Gastrocnemius medialis (tissue), 4 donors: ENCODE results near the gene ARL15.

ENCODE experiments used
- POLR2A ChIP-seq, 2 donors: fragments of 450-650 bp; IDR thresholded peaks; one replicate each; pipeline ENCODE4 v1.6.1; 2017; ENCODE audit warnings: antibody characterized with exemption in 2 of 2, mild to moderate bottlenecking in 2 of 2, moderate library complexity in 2 of 2
- TF ChIP-seq, protein P1 (sequence below), 5 experiments: fragments of 450-650 bp in 3 of 5; fragments of 200-600 bp in 2 of 5; sonication (generic) in 2 of 5; IDR thresholded peaks in 4 of 5; conservative IDR thresholded peaks in 1 of 5; 1 replicate in 4 of 5; 2 replicates in 1 of 5; pipeline ENCODE4 v1.5.1; 2016 to 2019; ENCODE audit warnings: antibody characterized with exemption in 5 of 5, mild to moderate bottlenecking in 3 of 5, moderate library complexity in 3 of 5

DNA sequence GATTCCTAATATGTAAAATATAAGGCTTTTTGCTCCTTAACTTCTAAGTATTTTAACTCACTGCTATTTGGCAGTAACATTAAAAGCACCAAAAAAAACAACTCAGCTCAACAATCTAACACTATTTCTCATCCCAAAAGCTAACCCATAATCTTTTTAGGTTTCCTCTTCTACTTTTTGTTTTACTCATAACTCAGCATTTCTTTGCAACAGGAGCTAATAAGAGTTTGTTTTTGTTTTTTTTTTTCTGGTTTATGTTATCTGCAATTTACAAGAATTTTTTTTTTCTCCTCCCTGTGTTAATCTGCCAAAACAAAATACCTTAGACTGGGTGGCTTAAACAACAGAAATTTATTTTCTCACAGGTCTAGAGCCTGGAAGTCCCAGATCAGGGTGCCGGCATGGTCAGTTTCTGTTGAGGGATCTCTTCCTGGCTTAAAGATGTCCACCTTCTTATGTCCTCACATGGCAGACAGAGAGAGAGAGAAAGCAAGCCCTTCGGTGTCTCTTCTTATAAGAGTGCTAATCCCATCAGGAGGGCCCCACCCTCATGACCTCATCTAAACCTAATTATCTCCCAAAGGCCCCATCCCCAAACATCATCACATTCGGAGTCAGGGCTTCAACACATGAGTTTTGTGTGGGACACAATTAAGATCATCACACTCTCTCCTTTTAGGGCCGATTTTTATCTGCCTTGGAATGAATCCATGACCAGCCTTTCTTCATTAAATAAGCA, 31.2 kb downstream of the ARL15 start:
- TF ChIP-seq, protein P1, sequence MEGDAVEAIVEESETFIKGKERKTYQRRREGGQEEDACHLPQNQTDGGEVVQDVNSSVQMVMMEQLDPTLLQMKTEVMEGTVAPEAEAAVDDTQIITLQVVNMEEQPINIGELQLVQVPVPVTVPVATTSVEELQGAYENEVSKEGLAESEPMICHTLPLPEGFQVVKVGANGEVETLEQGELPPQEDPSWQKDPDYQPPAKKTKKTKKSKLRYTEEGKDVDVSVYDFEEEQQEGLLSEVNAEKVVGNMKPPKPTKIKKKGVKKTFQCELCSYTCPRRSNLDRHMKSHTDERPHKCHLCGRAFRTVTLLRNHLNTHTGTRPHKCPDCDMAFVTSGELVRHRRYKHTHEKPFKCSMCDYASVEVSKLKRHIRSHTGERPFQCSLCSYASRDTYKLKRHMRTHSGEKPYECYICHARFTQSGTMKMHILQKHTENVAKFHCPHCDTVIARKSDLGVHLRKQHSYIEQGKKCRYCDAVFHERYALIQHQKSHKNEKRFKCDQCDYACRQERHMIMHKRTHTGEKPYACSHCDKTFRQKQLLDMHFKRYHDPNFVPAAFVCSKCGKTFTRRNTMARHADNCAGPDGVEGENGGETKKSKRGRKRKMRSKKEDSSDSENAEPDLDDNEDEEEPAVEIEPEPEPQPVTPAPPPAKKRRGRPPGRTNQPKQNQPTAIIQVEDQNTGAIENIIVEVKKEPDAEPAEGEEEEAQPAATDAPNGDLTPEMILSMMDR (IDR thresholded peaks at IDR 0.05 in 4 of 5, conservative IDR thresholded peaks at IDR 0.05 in 1 of 5) = no peak
- no peak for TF ChIP-seq POLR2A (IDR thresholded peaks at IDR 0.05)
